OCI-LY1 (cell line): ENCODE measurements around the gene AVP.

ENCODE experiments used
- CTCF ChIP-seq: fragments of 200-600 bp; sonication (generic), shearing (Covaris generic); IDR thresholded peaks from 2 replicates; pipeline ENCODE4 v1.5.1; 2017; ENCODE audit warnings: mild to moderate bottlenecking, antibody characterized with exemption, low read length, moderate library complexity, mixed read lengths
- EZH2 ChIP-seq: fragments of 200-600 bp; sonication (generic), shearing (Covaris generic); IDR thresholded peaks from 2 replicates; pipeline ENCODE4 v1.8.0; 2017; ENCODE audit warnings: borderline replicate concordance, mixed run types, mild to moderate bottlenecking, antibody characterized with exemption, low read length, moderate library complexity, mixed read lengths

DNA sequence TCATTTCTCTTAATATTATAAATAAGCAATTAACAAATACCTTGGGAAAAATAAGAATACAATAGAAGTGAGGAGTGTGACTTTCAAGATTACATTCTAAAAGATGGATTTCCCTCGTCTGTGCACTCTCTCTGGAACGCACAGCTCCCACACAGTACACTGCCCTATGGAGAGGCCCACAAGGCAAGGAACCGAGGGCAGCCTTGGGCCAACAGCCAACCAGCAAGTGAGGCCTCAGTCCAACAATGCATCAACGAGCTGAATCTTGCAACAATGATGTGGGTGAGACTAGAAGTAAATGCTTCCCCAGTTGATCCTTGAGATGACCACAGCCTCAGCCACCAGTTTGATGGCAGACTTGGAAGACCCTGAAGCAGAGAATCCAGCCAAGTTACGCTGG lies 34.5 kb upstream of the AVP start:
- TF ChIP-seq CTCF (no peak), EZH2 (no peak)
